K562 (cell line): Measurements from ENCODE around the gene CTTNBP2NL. TPM values are rescaled to one million over a fixed set of nuclear protein-coding genes. Genes with fewer than 3 reads are reported as not detected.

Experiments used
- ATAC-seq: fragments of 200-7000 bp; cut with Tn5 transposase; 3 replicates; pipeline ENCODE4 v1.9.1; 2020; ENCODE audit warnings: moderate library complexity
- BruUV-seq: library from RNA; stranded (reverse); fragments of 400-500 nt; replicated peaks from 2 replicates; lab custom pipeline; 2021; lab: Mats Ljungman, UMichigan
- CTCF ChIA-PET: fragments of 300-600 bp; formaldehyde crosslinking; extraction: SDS; loops from one replicate; lab custom pipeline; 2021; ENCODE audit warnings: low intra/inter-chr PET ratio; lab: Yijun Ruan, JAX
- POLR2A ChIA-PET: fragments of 300-600, 350-650 bp; sonication (Branson Sonifier 250); formaldehyde crosslinking; extraction: SDS; loops from one replicate; lab custom pipeline; 2021; ENCODE audit warnings: antibody characterized with exemption, inconsistent platforms; lab: Yijun Ruan, JAX
- DNase-seq, 4 experiments: peaks; one replicate each; pipeline versions ENCODE4 v3.0.0 to v3.0.0-alpha.2; 2011 to 2018; ENCODE audit warnings: low spot score in 3 of 4, mixed read lengths in 3 of 4; ENCODE audit errors: extremely low read depth in 1 of 4
- FAIRE-seq: peaks from 2 replicates; lab custom pipeline; 2011; peaks lifted over from hg19 to GRCh38; lab: Jason Lieb, UNC
- H2AFZ ChIP-seq: 2 replicates; pipeline ENCODE4 v1.6.0; 2011; ENCODE audit warnings: low read depth, low read length, control low read depth, inconsistent platforms
- H3K27ac ChIP-seq: fragments of 200-600 bp; 3 replicates; pipeline ENCODE4 v1.8.0; 2011; ENCODE audit warnings: low read depth, mild to moderate bottlenecking, control low read depth, inconsistent platforms, low read length, moderate library complexity, mixed read lengths; ENCODE audit errors: extremely low read depth
- H3K27me3 ChIP-seq, 2 experiments: fragments of 300-600 bp in 1 of 2; 2 replicates in 1 of 2; 3 replicates in 1 of 2; pipeline versions ENCODE4 v1.6.0 to v1.8.0; 2011; ENCODE audit warnings: inconsistent platforms in 2 of 2, low read length in 2 of 2, mild to moderate bottlenecking in 1 of 2, mixed read lengths in 1 of 2, moderate library complexity in 1 of 2; ENCODE audit not compliant: control insufficient read depth in 2 of 2, insufficient read depth in 2 of 2
- H3K36me3 ChIP-seq: fragments of 300-600 bp; 3 replicates; pipeline ENCODE4 v1.8.0; 2011; ENCODE audit warnings: mild to moderate bottlenecking, low read length, inconsistent platforms; ENCODE audit not compliant: control insufficient read depth, insufficient read depth
- H3K4me1 ChIP-seq, 2 experiments: fragments of 200-600 bp in 1 of 2; replicated peaks in 1 of 2; 2 replicates in 1 of 2; 3 replicates in 1 of 2; pipeline versions ENCODE4 v1.5.1 to v1.8.0; 2011; ENCODE audit warnings: inconsistent platforms in 2 of 2, low read length in 2 of 2, mild to moderate bottlenecking in 1 of 2, mixed read lengths in 1 of 2, moderate library complexity in 1 of 2; ENCODE audit not compliant: control insufficient read depth in 2 of 2, insufficient read depth in 2 of 2
- H3K4me2 ChIP-seq: 2 replicates; pipeline ENCODE4 v1.6.1; 2011; ENCODE audit warnings: low read length, control low read depth, inconsistent platforms, mixed read lengths; ENCODE audit not compliant: insufficient read depth
- H3K4me3 ChIP-seq: fragments of 200-600 bp; sonication (generic), shearing (Covaris generic); 2 replicates; pipeline ENCODE4 v1.5.1; 2016; ENCODE audit warnings: control low read depth, inconsistent platforms
- H3K79me2 ChIP-seq: fragments of 200-600 bp; 3 replicates; pipeline ENCODE4 v1.8.0; 2011; ENCODE audit warnings: low read length, inconsistent platforms; ENCODE audit not compliant: control insufficient read depth, insufficient read depth
- H3K9ac ChIP-seq, 2 experiments: 2 replicates each; pipeline versions ENCODE4 v1.6.0 to v1.6.1; 2011; ENCODE audit warnings: low read depth in 2 of 2, low read length in 2 of 2, control low read depth in 1 of 2, inconsistent platforms in 1 of 2, mild to moderate bottlenecking in 1 of 2, mixed read lengths in 1 of 2; ENCODE audit not compliant: insufficient read depth in 1 of 2
- H3K9me1 ChIP-seq: one replicate; pipeline ENCODE4 v1.6.0; 2011; ENCODE audit warnings: inconsistent platforms, mild to moderate bottlenecking, low read length, moderate library complexity; ENCODE audit not compliant: control insufficient read depth, insufficient read depth
- H3K9me3 ChIP-seq: replicated peaks from 2 replicates; pipeline ENCODE4 v1.5.1; 2011; ENCODE audit warnings: low read depth, low read length, inconsistent platforms; ENCODE audit not compliant: control insufficient read depth, insufficient read depth
- H4K20me1 ChIP-seq: replicated peaks from 2 replicates; pipeline ENCODE4 v1.6.1; 2011; ENCODE audit warnings: low read length, inconsistent platforms, mixed read lengths; ENCODE audit not compliant: control insufficient read depth, insufficient read depth
- ADNP ChIP-seq: fragments of 200-800 bp; sonication (Bioruptor generic); IDR thresholded peaks from 2 replicates; pipeline ENCODE4 v1.6.1; 2016; ENCODE audit warnings: missing genetic modification characterization, missing compliant biosample characterization
- BCOR ChIP-seq: fragments of 450-650 bp; IDR thresholded peaks from 2 replicates; pipeline ENCODE4 v1.6.1; 2016
- E2F4 ChIP-seq: sonication (generic); formaldehyde crosslinking; IDR thresholded peaks from 2 replicates; pipeline ENCODE4 v1.8.0; 2022; ENCODE audit warnings: mild to moderate bottlenecking, low read depth, missing genetic modification reagents
- KDM1A ChIP-seq, 2 experiments: fragments of 450-650 bp; IDR thresholded peaks; 2 replicates each; pipeline ENCODE4 v1.6.1; 2016; ENCODE audit warnings: mild to moderate bottlenecking in 2 of 2
- MNT ChIP-seq, 2 experiments: fragments of 450-650 bp; conservative IDR thresholded peaks; 2 replicates each; pipeline ENCODE4 v1.6.1; 2017; ENCODE audit warnings: mild to moderate bottlenecking in 2 of 2, moderate library complexity in 2 of 2
- NR4A1 ChIP-seq, 2 experiments: fragments of 250-450 bp in 1 of 2; fragments of 450-650 bp in 1 of 2; sonication (Bioruptor Pico) in 1 of 2; IDR thresholded peaks; 2 replicates each; pipeline versions ENCODE4 v1.4.0 to v1.6.1; 2016 to 2020; ENCODE audit warnings: mild to moderate bottlenecking in 2 of 2, missing compliant biosample characterization in 1 of 2, missing genetic modification characterization in 1 of 2, moderate library complexity in 1 of 2
- PHF8 ChIP-seq: fragments of 200-600 bp; sonication (generic); IDR thresholded peaks from 2 replicates; pipeline ENCODE4 v1.6.1; 2012; ENCODE audit warnings: mixed run types, mild to moderate bottlenecking, inconsistent platforms, low read length, moderate library complexity, borderline replicate concordance
- RAD51 ChIP-seq: fragments of 450-650 bp; IDR thresholded peaks from 2 replicates; pipeline ENCODE4 v1.7.1; 2016; ENCODE audit warnings: low read depth, mild to moderate bottlenecking, borderline replicate concordance
- SMAD2 ChIP-seq: fragments of 150-350 bp; IDR thresholded peaks from 2 replicates; pipeline ENCODE4 v1.6.1; 2014; ENCODE audit warnings: low read depth, mild to moderate bottlenecking, low read length
- SMARCC2 ChIP-seq: fragments of 450-650 bp; IDR thresholded peaks from 2 replicates; pipeline ENCODE4 v1.6.1; 2017; ENCODE audit warnings: antibody characterized with exemption, moderate library complexity, mild to moderate bottlenecking, low read depth
- ZNF324 ChIP-seq: fragments of 250-450 bp; sonication (Bioruptor Pico); IDR thresholded peaks from 2 replicates; pipeline ENCODE4 v1.4.0; 2020; ENCODE audit warnings: mild to moderate bottlenecking
- whole genome bisulfite sequencing: fragments of 100-300 bp; shearing (Covaris generic); methylation state at CpG from one replicate; pipeline ENCODE4 v1.1.6; 2016; ENCODE audit warnings: low coverage, mixed read lengths; ENCODE audit not compliant: insufficient coverage; ENCODE audit errors: missing lambda C conversion rate; 5-methylcytosine and 5-hydroxymethylcytosine counted together
- in situ Hi-C: fragments of 300-500 bp; cut with MboI; formaldehyde crosslinking; loops from 4 replicates; pipeline ENCODE4 v1.15.0; 2018; ENCODE audit warnings: inconsistent platforms, mixed read lengths
- intact Hi-C: fragments of 100-400 bp; cut with micrococcal nuclease; formaldehyde crosslinking; loops from 2 replicates; pipeline ENCODE4 v1.14.2; 2022
- polyA plus RNA-seq, 8 experiments: library from polyadenylated mRNA; depleted of rRNA in 4 of 8; stranded (reverse) in 5 of 8; unstranded in 3 of 8; fragments of >200 nt; fragmentation: Nextera tagmentation in 2 of 8; fragmentation: Illumina TruSeq in 1 of 8; extraction: Ambion mirVana in 2 of 8; extraction: Trizol in 1 of 8; gene quantifications; 2 replicates each; pipeline versions ENCODE4 v1.2.1 to v1.2.3, GENCODE V29; 2011 to 2014; ENCODE audit warnings: inconsistent platforms in 1 of 8, missing spikeins in 1 of 8
- total RNA-seq, 7 experiments: library from RNA; depleted of rRNA in 6 of 7; stranded (reverse); fragments of >200 nt in 6 of 7; fragmentation: Illumina TruSeq in 2 of 7; extraction: Trizol in 2 of 7; gene quantifications; 2 replicates each; pipeline versions ENCODE4 v1.2.1 to v1.2.3, GENCODE V29; 2011 to 2021; ENCODE audit warnings: low replicate concordance in 1 of 7

Gene CTTNBP2NL
- total and polyA plus RNA-seq, 9 of the 15 experiments (the other 6 are each of a cell fraction or from before 2014, with no cell fraction given), result 0.27 to 1.4 (median 0.62) TPM

GRCh38 chr1:112394743-112395062 is 1.3 kb upstream of the CTTNBP2NL start:
- CTCF ChIA-PET, result interaction anchor here (1.7 to 2.4 kb wide), 3 partner anchors 71 to 312 kb away, joined by 8 to 14 read pairs (median 9); partner anchors contain the start of gene RHOC
- Histone ChIP-seq H3K79me2 (no peaks in the 10 kb centered on the region), H3K9ac (no peak overlapping the region), H3K4me1 (peaks cover 11 to 27% of the 10 kb centered on the region in 2 experiments; a peak in 4 of 5 replicates), H3K27ac (no peak overlapping the region), H3K36me3 (no peaks in the 10 kb centered on the region), H3K9me3 (no peaks in the 10 kb centered on the region), H4K20me1 (no peaks in the 10 kb centered on the region), H3K4me3 (no peak overlapping the region), H2AFZ (peak overlapping the region; percentile 71), H3K4me2 (peak overlapping the region; percentile 61; the same call in 1 of the 2 replicates), H3K9me1 (no peaks in the 10 kb centered on the region), H3K27me3 (peaks cover 3 to 8% of the 10 kb centered on the region in 2 experiments; a peak in 3 of 5 replicates)
- BruUV-seq, result no TSS peak
- DNase-seq (no peak), FAIRE-seq (no peak), ATAC-seq (no peak)
- 0% methylated on average over 1 of the region's 1 CpG for WGBS
- POLR2A ChIA-PET, result interaction anchor here (0.7 to 1.3 kb wide), 2 partner anchors 62 to 320 kb away, joined by 3 to 4 read pairs; partner anchors contain the start of gene PPM1J
- in situ Hi-C loops (loop anchor here (5.0 kb wide), 4 partner anchors 68 to 408 kb away; partner anchors contain the start of genes CAPZA1, RHOC and ST7L), intact Hi-C loops (loop anchor here (1.0 to 5.0 kb wide), 2 partner anchors 220 to 648 kb away; no protein-coding TSS in a partner anchor)
- TF ChIP-seq E2F4, result no peak
- no peak for TF ChIP-seq RAD51
- 0 out of 2 replicates have a peak, but pooled peaks have one; percentile 7 for TF ChIP-seq PHF8
- 0 out of 4 replicates have a peak, but pooled peaks of 1 of the 2 experiments have one; percentile 23 for TF ChIP-seq MNT (conservative IDR thresholded peaks at IDR 0.05)
- no peak for TF ChIP-seq SMARCC2
- TF ChIP-seq BCOR, result 0 out of 2 replicates have a peak, but pooled peaks have one; percentile 27
- no peak for TF ChIP-seq ZNF324 (CRISPR knock-in tag)
- TF ChIP-seq KDM1A (IDR thresholded peaks at IDR 0.05), result 0 out of 4 replicates have a peak, but pooled peaks of 1 of the 2 experiments have one; percentile 19
- peak; percentile 51; the same call in 1 of the 2 replicates for TF ChIP-seq ADNP (tag)
- TF ChIP-seq NR4A1 (CRISPR knock-in tag; IDR thresholded peaks at IDR 0.05), result no peak
- 0 out of 2 replicates have a peak, but pooled peaks have one; percentile 9 for TF ChIP-seq NR4A1 (tag; IDR thresholded peaks at IDR 0.05)
- no peak for TF ChIP-seq SMAD2
